T-helper 22 cell (primary cell): Measurements from ENCODE around the gene CREB3L1.

Experiments
- DNase-seq: peaks from one replicate; pipeline ENCODE4 v3.0.0-alpha.2; 2020; ENCODE audit warnings: low read depth

The CREB3L1 gene

GRCh38 chr11:46366260-46366659 is 88.8 kb downstream of the CREB3L1 start:
- DNase-seq = no peak

- DNase-seq = no peak
Observed at GRCh38 chr11:46366661-46367161, 89.2 kb downstream of the CREB3L1 start.

- peak; percentile 35 for DNase-seq
Observed at GRCh38 chr11:46367244-46367915, 89.9 kb downstream of the CREB3L1 start.

GRCh38 chr11:46367916-46368267 is 90.4 kb downstream of the CREB3L1 start:
- DNase-seq = no peak

GRCh38 chr11:46369458-46370152 is 92.1 kb downstream of the CREB3L1 start:
- no peak for DNase-seq

GRCh38 chr11:46370253-46370652 is 92.8 kb downstream of the CREB3L1 start:
- DNase-seq = no peak
